Measurements from ENCODE around the gene MMP1. TPM values are rescaled to one million over a fixed set of nuclear protein-coding genes. Genes with fewer than 3 reads are reported as not detected.
A peak's percentile ranks its signal among the peaks of the same experiment; 100 is the strongest.

The MMP1 gene
- total RNA-seq, 1 donor from 2014 or later, result 2.7 TPM

DNA sequence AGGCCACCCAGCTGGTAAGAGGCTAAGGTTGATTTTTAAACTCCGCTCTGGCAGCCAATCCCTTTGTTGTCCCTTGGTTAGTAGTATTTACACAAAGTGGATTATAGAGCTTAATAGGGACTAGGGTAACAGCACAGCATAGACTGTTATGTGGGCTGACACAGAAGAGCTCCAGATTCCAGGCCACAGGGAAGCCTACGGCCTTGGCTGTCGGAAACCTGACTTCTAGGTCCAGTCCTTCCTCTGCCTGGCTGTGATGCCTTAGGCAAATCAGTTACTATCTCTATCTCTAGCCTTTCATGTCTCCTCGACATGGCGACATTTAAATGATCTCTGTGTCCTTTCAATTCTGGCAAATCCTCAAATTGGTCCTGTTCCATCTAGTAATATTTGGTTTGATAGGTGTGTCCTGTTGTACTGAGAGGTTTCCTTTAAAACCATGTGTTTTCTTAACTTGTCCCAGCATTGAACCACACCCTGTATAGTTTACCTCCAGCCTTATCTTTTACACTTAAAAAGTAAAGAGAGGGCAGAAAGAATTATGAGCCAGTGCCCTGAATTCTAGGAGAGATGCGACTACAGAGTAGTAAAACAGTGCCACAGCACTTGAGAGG lies 4.2 kb downstream of the MMP1 start:
- no peak for DNase-seq (ENCODE audit: low read depth)
- no peak overlapping the region for H3K4me3 ChIP-seq (ENCODE audit: low read depth, low read length)
- TF ChIP-seq, protein P1, sequence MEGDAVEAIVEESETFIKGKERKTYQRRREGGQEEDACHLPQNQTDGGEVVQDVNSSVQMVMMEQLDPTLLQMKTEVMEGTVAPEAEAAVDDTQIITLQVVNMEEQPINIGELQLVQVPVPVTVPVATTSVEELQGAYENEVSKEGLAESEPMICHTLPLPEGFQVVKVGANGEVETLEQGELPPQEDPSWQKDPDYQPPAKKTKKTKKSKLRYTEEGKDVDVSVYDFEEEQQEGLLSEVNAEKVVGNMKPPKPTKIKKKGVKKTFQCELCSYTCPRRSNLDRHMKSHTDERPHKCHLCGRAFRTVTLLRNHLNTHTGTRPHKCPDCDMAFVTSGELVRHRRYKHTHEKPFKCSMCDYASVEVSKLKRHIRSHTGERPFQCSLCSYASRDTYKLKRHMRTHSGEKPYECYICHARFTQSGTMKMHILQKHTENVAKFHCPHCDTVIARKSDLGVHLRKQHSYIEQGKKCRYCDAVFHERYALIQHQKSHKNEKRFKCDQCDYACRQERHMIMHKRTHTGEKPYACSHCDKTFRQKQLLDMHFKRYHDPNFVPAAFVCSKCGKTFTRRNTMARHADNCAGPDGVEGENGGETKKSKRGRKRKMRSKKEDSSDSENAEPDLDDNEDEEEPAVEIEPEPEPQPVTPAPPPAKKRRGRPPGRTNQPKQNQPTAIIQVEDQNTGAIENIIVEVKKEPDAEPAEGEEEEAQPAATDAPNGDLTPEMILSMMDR (conservative IDR thresholded peaks at IDR 0.05; ENCODE audit: low read depth, low read length), result no peak

DNA sequence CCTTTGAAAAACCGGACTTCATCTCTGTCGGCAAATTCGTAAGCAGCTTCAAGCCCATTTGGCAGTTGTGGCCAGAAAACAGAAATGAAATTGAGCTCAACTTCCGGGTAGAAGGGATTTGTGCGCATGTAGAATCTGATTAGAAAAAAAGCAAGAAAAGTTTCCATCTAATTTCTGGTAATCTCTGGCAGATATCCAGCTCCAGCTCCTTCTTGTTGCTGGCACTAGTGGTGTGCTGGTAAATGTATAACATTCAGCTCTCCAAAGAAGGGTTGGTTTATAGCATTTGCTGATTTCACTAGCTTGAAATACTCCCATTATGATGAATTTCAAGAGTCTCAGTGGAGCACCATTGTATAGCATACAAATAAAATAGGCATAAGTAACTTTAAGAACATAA lies 5.4 kb downstream of the MMP1 start:
- no peak overlapping the region for H3K4me3 ChIP-seq (ENCODE audit: low read depth, low read length)
- no peak for DNase-seq (ENCODE audit: low read depth)
- TF ChIP-seq, protein P1 (conservative IDR thresholded peaks at IDR 0.05; ENCODE audit: low read depth, low read length), result no peak

DNA sequence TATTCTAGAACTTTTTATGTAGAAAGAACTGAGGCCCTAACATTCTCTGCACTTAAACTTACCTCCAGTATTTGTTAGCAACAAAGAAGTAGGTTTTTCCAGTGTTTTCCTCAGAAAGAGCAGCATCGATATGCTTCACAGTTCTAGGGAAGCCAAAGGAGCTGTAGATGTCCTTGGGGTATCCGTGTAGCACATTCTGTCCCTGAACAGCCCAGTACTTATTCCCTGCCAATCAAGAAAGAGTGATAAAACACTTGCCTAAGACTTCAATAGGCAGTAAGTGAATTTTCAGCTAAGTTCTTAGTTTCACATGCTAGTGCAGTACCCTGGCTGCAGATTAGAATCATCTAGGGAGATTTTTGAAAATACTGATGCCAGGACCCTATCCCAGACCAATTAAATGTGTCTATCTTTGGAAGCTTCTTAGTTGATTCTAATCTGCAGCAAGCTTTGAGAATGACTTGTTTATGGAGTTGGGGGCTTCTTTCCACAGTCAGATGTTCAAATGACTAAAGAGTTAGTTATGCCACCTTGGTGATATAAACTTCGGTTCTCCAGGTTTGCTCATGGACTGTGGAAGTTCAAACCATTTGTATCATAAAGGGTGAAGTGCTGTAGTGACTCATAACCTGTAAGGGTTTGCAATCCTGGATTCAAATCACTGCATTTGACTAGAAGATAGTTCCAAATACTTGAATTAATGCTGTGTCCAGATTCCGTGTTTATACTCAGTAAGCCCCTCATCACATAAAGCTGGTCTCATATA lies 6.5 kb downstream of the MMP1 start:
- TF ChIP-seq, protein P1 (conservative IDR thresholded peaks at IDR 0.05; ENCODE audit: low read depth, low read length), result no peak
- DNase-seq (ENCODE audit: low read depth), result peak; percentile 52
- H3K4me3 ChIP-seq (ENCODE audit: low read depth, low read length), result no peak overlapping the region

DNA sequence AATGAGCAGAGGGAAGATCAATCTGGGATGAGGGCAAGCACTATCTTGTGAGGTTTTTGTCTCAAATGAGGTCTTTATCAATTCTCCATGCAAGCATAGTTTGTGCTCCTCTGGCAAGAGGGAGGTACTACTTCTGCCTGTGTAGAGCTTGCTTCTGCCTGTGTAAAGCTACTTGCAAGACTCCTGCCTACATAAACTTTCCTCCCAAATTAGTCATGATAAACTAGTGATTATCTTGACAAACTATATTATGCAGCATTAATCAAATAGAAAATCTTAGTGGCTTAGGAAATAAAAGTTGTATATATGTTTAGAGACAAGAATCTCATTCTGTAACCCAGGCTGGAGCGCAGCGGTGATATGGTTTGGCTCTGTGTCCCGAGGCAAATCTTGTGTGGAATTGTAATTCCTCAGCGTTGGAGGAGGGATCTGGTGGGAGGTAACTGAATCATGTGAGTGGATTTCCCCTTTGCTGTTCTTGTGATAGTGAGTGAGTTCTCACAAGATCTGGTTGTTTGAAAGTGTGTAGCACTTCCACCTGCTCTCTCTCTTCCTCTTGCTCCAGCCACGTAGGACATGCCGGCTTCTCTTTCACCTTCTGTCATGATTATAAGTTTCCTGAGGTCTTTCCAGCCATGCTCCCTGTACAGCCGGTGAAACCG lies 9.5 kb downstream of the MMP1 start:
- H3K4me3 ChIP-seq (ENCODE audit: low read depth, low read length), result no peak overlapping the region
- DNase-seq (ENCODE audit: low read depth), result no peak
- TF ChIP-seq, protein P1 (conservative IDR thresholded peaks at IDR 0.05; ENCODE audit: low read depth, low read length), result no peak

DNA sequence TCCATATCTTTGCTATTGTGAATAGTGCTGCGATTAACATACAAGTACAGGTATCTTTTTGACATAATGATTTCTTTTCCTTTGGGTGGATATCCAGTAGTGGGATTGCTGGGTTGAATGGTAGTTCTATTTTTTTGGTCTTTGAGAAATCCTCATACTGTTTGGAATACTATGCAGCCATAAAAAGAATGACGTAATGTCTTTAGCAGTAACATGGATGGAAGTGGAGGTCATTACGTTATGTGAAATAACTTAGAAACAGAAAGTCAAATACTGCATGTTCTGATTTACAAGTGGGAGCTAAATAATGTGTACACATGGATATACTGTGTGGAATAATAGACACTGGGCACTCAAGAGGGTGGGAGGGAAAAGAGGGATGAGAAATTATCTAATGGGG lies 13.6 kb downstream of the MMP1 start:
- no peak overlapping the region for H3K4me3 ChIP-seq (ENCODE audit: low read depth, low read length)
- DNase-seq (ENCODE audit: low read depth), result no peak
- TF ChIP-seq, protein P1 (conservative IDR thresholded peaks at IDR 0.05; ENCODE audit: low read depth, low read length), result no peak

DNA sequence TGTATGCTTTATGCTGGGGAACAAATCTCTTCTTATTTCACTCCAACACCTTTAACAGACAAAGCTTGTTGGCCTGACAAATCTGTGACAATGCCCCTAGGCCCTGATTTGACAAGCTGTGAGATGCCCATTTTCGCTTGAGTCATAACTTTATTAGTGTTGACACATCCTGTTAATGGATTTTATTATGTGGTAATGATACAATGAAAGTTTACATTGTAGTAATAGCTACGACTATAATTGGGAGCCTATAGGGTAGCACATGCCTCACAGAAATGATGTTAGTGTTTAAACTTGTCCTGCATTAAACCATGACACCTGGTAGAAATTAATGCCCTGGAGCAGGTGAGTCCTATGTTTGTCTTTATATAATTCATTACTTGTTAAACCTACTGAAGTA lies 14.2 kb downstream of the MMP1 start:
- no peak for DNase-seq (ENCODE audit: low read depth)
- TF ChIP-seq, protein P1 (conservative IDR thresholded peaks at IDR 0.05; ENCODE audit: low read depth, low read length), result no peak
- H3K4me3 ChIP-seq (ENCODE audit: low read depth, low read length), result no peak overlapping the region

Data from epithelial cell of proximal tubule (primary cell).